ENCODE results near the gene TFAP2E. TPM values are rescaled to one million over a fixed set of nuclear protein-coding genes. Genes with fewer than 3 reads are reported as not detected.

Gene TFAP2E
- polyA plus RNA-seq, 1 donor from 2014 or later, result 7.0 TPM

DNA sequence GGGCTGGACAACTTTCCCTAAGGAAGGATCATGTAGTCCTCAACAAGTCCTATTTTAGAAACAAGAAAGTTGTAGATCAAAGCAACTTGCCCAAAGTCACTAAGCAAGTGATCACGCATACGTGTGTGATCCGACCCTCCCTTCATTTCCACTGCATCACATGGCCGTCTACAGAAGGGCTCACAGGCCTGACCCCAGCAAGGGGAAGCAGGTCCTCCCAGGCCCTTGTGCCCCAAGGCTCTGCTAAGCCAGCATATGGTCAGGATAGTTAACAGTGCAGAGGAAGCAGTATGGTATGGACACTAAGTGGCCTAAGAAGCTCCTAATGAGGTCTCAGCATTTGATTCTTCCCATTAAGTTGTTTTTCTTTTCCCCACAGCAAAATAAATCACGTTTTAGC, 24.8 kb downstream of the TFAP2E start:
- no peak overlapping the region for H2AFZ ChIP-seq (ENCODE audit: low read depth, low read length)
- H3K27ac ChIP-seq (ENCODE audit: low read length), result no peak overlapping the region
- H3K27me3 ChIP-seq (ENCODE audit: insufficient read depth, low read depth, low read length), result no peaks in the 10 kb centered on the region
- no peak overlapping the region for H3K4me2 ChIP-seq (ENCODE audit: low read length)
- H3K36me3 ChIP-seq (ENCODE audit: insufficient read depth, low read length), result no peaks in the 10 kb centered on the region
- no peaks in the 10 kb centered on the region for H3K9me3 ChIP-seq (ENCODE audit: low read length)
- no peaks in the 10 kb centered on the region for H3K79me2 ChIP-seq (replicated peaks; ENCODE audit: insufficient read depth, low read length)
- H3K9me2 ChIP-seq (ENCODE audit: insufficient read depth, low read length), result no peaks in the 10 kb centered on the region
- H4K20me1 ChIP-seq (ENCODE audit: insufficient read depth), result no peaks in the 10 kb centered on the region
- H3F3A ChIP-seq (ENCODE audit: insufficient read depth, low read length, poor library complexity, severe bottlenecking), result no peaks in the 10 kb centered on the region
- TF ChIP-seq POLR2AphosphoS5 (IDR thresholded peaks at IDR 0.05) (no peak), RAD21 (conservative IDR thresholded peaks at IDR 0.05) (no peak), EP300 (conservative IDR thresholded peaks at IDR 0.05; ENCODE audit: poor library complexity, severe bottlenecking) (no peak), SMC3 (conservative IDR thresholded peaks at IDR 0.05; ENCODE audit: poor library complexity) (no peak), TAF1 (IDR thresholded peaks at IDR 0.05; ENCODE audit: low read depth) (no peak)
- TF ChIP-seq, protein P1, sequence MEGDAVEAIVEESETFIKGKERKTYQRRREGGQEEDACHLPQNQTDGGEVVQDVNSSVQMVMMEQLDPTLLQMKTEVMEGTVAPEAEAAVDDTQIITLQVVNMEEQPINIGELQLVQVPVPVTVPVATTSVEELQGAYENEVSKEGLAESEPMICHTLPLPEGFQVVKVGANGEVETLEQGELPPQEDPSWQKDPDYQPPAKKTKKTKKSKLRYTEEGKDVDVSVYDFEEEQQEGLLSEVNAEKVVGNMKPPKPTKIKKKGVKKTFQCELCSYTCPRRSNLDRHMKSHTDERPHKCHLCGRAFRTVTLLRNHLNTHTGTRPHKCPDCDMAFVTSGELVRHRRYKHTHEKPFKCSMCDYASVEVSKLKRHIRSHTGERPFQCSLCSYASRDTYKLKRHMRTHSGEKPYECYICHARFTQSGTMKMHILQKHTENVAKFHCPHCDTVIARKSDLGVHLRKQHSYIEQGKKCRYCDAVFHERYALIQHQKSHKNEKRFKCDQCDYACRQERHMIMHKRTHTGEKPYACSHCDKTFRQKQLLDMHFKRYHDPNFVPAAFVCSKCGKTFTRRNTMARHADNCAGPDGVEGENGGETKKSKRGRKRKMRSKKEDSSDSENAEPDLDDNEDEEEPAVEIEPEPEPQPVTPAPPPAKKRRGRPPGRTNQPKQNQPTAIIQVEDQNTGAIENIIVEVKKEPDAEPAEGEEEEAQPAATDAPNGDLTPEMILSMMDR (IDR thresholded peaks at IDR 0.05; ENCODE audit: poor library complexity, severe bottlenecking), result no peak
- H3K9ac ChIP-seq (ENCODE audit: low read length), result no peak overlapping the region
- H3K4me3 ChIP-seq (ENCODE audit: low read length), result no peak overlapping the region

GRCh38 chr1:35598895-35599294, 25.8 kb downstream of the TFAP2E start:
- H3K4me3 ChIP-seq (ENCODE audit: low read length), result no peak overlapping the region
- H4K20me1 ChIP-seq (ENCODE audit: insufficient read depth), result no peaks in the 10 kb centered on the region
- H3K4me2 ChIP-seq (ENCODE audit: low read length), result no peak overlapping the region
- no peaks in the 10 kb centered on the region for H3K27me3 ChIP-seq (ENCODE audit: insufficient read depth, low read depth, low read length)
- no peak overlapping the region for H3K9ac ChIP-seq (ENCODE audit: low read length)
- no peaks in the 10 kb centered on the region for H3F3A ChIP-seq (ENCODE audit: insufficient read depth, low read length, poor library complexity, severe bottlenecking)
- TF ChIP-seq RAD21 (conservative IDR thresholded peaks at IDR 0.05) (no peak), EZH2 (IDR thresholded peaks at IDR 0.05; ENCODE audit: borderline replicate concordance, insufficient read depth, low read length, poor library complexity, severe bottlenecking) (no peak), TAF1 (IDR thresholded peaks at IDR 0.05; ENCODE audit: low read depth) (no peak), EP300 (conservative IDR thresholded peaks at IDR 0.05; ENCODE audit: poor library complexity, severe bottlenecking) (no peak), MXI1 (conservative IDR thresholded peaks at IDR 0.05; ENCODE audit: poor library complexity, severe bottlenecking) (no peak), POLR2AphosphoS5 (IDR thresholded peaks at IDR 0.05) (no peak), SMC3 (conservative IDR thresholded peaks at IDR 0.05; ENCODE audit: poor library complexity) (no peak)
- TF ChIP-seq, protein P1 (IDR thresholded peaks at IDR 0.05; ENCODE audit: poor library complexity, severe bottlenecking), result no peak
- TF ChIP-seq, protein P2, sequence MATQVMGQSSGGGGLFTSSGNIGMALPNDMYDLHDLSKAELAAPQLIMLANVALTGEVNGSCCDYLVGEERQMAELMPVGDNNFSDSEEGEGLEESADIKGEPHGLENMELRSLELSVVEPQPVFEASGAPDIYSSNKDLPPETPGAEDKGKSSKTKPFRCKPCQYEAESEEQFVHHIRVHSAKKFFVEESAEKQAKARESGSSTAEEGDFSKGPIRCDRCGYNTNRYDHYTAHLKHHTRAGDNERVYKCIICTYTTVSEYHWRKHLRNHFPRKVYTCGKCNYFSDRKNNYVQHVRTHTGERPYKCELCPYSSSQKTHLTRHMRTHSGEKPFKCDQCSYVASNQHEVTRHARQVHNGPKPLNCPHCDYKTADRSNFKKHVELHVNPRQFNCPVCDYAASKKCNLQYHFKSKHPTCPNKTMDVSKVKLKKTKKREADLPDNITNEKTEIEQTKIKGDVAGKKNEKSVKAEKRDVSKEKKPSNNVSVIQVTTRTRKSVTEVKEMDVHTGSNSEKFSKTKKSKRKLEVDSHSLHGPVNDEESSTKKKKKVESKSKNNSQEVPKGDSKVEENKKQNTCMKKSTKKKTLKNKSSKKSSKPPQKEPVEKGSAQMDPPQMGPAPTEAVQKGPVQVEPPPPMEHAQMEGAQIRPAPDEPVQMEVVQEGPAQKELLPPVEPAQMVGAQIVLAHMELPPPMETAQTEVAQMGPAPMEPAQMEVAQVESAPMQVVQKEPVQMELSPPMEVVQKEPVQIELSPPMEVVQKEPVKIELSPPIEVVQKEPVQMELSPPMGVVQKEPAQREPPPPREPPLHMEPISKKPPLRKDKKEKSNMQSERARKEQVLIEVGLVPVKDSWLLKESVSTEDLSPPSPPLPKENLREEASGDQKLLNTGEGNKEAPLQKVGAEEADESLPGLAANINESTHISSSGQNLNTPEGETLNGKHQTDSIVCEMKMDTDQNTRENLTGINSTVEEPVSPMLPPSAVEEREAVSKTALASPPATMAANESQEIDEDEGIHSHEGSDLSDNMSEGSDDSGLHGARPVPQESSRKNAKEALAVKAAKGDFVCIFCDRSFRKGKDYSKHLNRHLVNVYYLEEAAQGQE (IDR thresholded peaks at IDR 0.05; ENCODE audit: borderline replicate concordance), result no peak
- H3K36me3 ChIP-seq (ENCODE audit: insufficient read depth, low read length), result no peaks in the 10 kb centered on the region
- H3K27ac ChIP-seq (ENCODE audit: low read length), result no peak overlapping the region
- no peak overlapping the region for H2AFZ ChIP-seq (ENCODE audit: low read depth, low read length)
- H3K79me2 ChIP-seq (replicated peaks; ENCODE audit: insufficient read depth, low read length), result no peaks in the 10 kb centered on the region
- H3K9me2 ChIP-seq (ENCODE audit: insufficient read depth, low read length), result no peaks in the 10 kb centered on the region
- H3K9me3 ChIP-seq (ENCODE audit: low read length), result no peaks in the 10 kb centered on the region
